PC-3 (cell line): Measurements from ENCODE around the gene ZAP70.

ENCODE experiments used
- CTCF ChIP-seq: fragments of 300-600 bp; sonication (generic); conservative IDR thresholded peaks from 2 replicates; pipeline ENCODE4 v1.5.1; 2017; ENCODE audit warnings: antibody characterized with exemption, low read depth, mild to moderate bottlenecking, low read length
- EZH2 ChIP-seq: fragments of 300-600 bp; sonication (generic); IDR thresholded peaks from one replicate; pipeline ENCODE4 v1.6.1; 2017; ENCODE audit warnings: antibody characterized with exemption, mild to moderate bottlenecking, low read length; ENCODE audit not compliant: unreplicated experiment
- EZH2phosphoT487 ChIP-seq: fragments of 300-600 bp; sonication (generic); IDR thresholded peaks from 2 replicates; pipeline ENCODE4 v1.6.1; 2018; ENCODE audit warnings: mild to moderate bottlenecking, antibody characterized with exemption, low read length, borderline replicate concordance

- no peak for TF ChIP-seq CTCF
- TF ChIP-seq EZH2phosphoT487, result no peak
- no peak for TF ChIP-seq EZH2
Measured at GRCh38 chr2:97724073-97724410, 10.7 kb downstream of the ZAP70 start.
